Measurements from ENCODE around the gene CCNY.
A peak's percentile ranks its signal among the peaks of the same experiment; 100 is the strongest.

CCNY gene

GRCh38 chr10:35356725-35357092, 20.4 kb downstream of the CCNY start:
- no peak for DNase-seq

- DNase-seq = no peak
Measured at GRCh38 chr10:35359056-35359455, 22.7 kb downstream of the CCNY start.

- no peak for DNase-seq
Measured at GRCh38 chr10:35359873-35360272, 23.6 kb downstream of the CCNY start.

GRCh38 chr10:35362701-35363350, 26.5 kb downstream of the CCNY start:
- DNase-seq = no peak

GRCh38 chr10:35363587-35363986, 27.3 kb downstream of the CCNY start:
- no peak for DNase-seq

- no peak for DNase-seq
Measured at GRCh38 chr10:35364808-35365207, 28.5 kb downstream of the CCNY start.

- DNase-seq = no peak
Measured at GRCh38 chr10:35365994-35366393, 29.7 kb downstream of the CCNY start.

- DNase-seq = no peak
Measured at GRCh38 chr10:35367107-35367859, 31.0 kb downstream of the CCNY start.

- DNase-seq = no peak
Measured at GRCh38 chr10:35367982-35368381, 31.7 kb downstream of the CCNY start.

- DNase-seq = no peak
Measured at GRCh38 chr10:35368485-35369048, 32.3 kb downstream of the CCNY start.

- DNase-seq = peak; percentile 20
Measured at GRCh38 chr10:35369049-35369611, 32.8 kb downstream of the CCNY start.

- no peak for DNase-seq
Measured at GRCh38 chr10:35371731-35372130, 35.4 kb downstream of the CCNY start.

- peak; percentile 62 for DNase-seq
Measured at GRCh38 chr10:35372329-35372728, 36.0 kb downstream of the CCNY start.

- DNase-seq = no peak
Measured at GRCh38 chr10:35375091-35375765, 38.9 kb downstream of the CCNY start.

- no peak for DNase-seq
Measured at GRCh38 chr10:35377050-35377728, 40.9 kb downstream of the CCNY start.

GRCh38 chr10:35378541-35379210, 42.4 kb downstream of the CCNY start:
- peak; percentile 59 for DNase-seq

- peak; percentile 89 for DNase-seq
Measured at GRCh38 chr10:35379226-35380137, 43.2 kb downstream of the CCNY start.

- DNase-seq = no peak
Measured at GRCh38 chr10:35382096-35382495, 45.8 kb downstream of the CCNY start.

- DNase-seq = peak; percentile 57
Measured at GRCh38 chr10:35384265-35384868, 48.1 kb downstream of the CCNY start.

- DNase-seq = peak; percentile 77
Measured at GRCh38 chr10:35386594-35387174, 50.4 kb downstream of the CCNY start.
